OCI-LY3 (cell line): ENCODE measurements around the gene DOCK9.

Source experiments
- H2AFZ ChIP-seq: fragments of 200-600, 300-600 bp; shearing (Covaris generic); 2 replicates; pipeline ENCODE4 v1.6.0; 2014; ENCODE audit warnings: antibody characterized with exemption, low read depth, low read length
- H3K27ac ChIP-seq: fragments of 200-600, 300-600 bp; sonication (generic); 2 replicates; pipeline ENCODE4 v1.5.1; 2014; ENCODE audit warnings: mild to moderate bottlenecking, low read length, moderate library complexity, mixed read lengths
- H3K27me3 ChIP-seq: fragments of 200-600, 300-600 bp; sonication (generic); 2 replicates; pipeline ENCODE4 v1.6.1; 2014; ENCODE audit warnings: low read depth, low read length, mixed read lengths
- H3K36me3 ChIP-seq: fragments of 200-600, 300-600 bp; sonication (generic); replicated peaks from 2 replicates; pipeline ENCODE3; 2014; ENCODE audit warnings: low read depth, low read length, mixed read lengths
- H3K4me1 ChIP-seq: fragments of 300-600, 200-600 bp; sonication (generic); 2 replicates; pipeline ENCODE4 v1.6.1; 2014; ENCODE audit warnings: low read length, mixed read lengths
- H3K4me2 ChIP-seq: fragments of 200-600, 300-600 bp; sonication (generic); 2 replicates; pipeline ENCODE4 v1.6.1; 2014; ENCODE audit warnings: low read length, mixed read lengths
- H3K4me3 ChIP-seq: fragments of 300-600, 200-600 bp; sonication (generic); 2 replicates; pipeline ENCODE4 v1.5.1; 2014; ENCODE audit warnings: antibody characterized with exemption, mild to moderate bottlenecking, low read length, moderate library complexity
- H3K79me2 ChIP-seq: fragments of 300-600, 200-600 bp; shearing (Covaris generic); 2 replicates; pipeline ENCODE4 v1.6.1; 2014; ENCODE audit warnings: mild to moderate bottlenecking, low read length, mixed read lengths
- H3K9ac ChIP-seq: fragments of 300-600, 200-600 bp; shearing (Covaris generic); 2 replicates; pipeline ENCODE4 v1.6.0; 2014; ENCODE audit warnings: mild to moderate bottlenecking, low read length, moderate library complexity
- H3K9me3 ChIP-seq: fragments of 200-600, 300-600 bp; shearing (Covaris generic); 2 replicates; pipeline ENCODE4 v1.6.1; 2014; ENCODE audit warnings: low read length, mixed read lengths; ENCODE audit not compliant: insufficient read depth
- H4K20me1 ChIP-seq: fragments of 200-600, 300-600 bp; sonication (generic); 2 replicates; pipeline ENCODE4 v1.6.1; 2016; ENCODE audit warnings: low read length, mixed read lengths; ENCODE audit not compliant: insufficient read depth
- EZH2phosphoT487 ChIP-seq: fragments of 200-600 bp; shearing (Covaris generic); IDR thresholded peaks from 2 replicates; pipeline ENCODE4 v1.6.1; 2018; ENCODE audit warnings: antibody characterized with exemption, mixed run types, low read depth
- TF ChIP-seq, protein P1 (sequence below): fragments of 200-600, 300-600 bp; sonication (generic); IDR thresholded peaks from 2 replicates; pipeline ENCODE4 v1.5.1; 2014; ENCODE audit warnings: antibody characterized with exemption, low read length, low read depth

DOCK9 gene

GRCh38 chr13:98910501-98910951 lies 67.3 kb downstream of the DOCK9 start:
- H3K9ac ChIP-seq, result no peak overlapping the region
- no peaks in the 10 kb centered on the region for H3K79me2 ChIP-seq
- H4K20me1 ChIP-seq, result no peaks in the 10 kb centered on the region
- H3K27ac ChIP-seq, result no peak overlapping the region
- H3K4me2 ChIP-seq, result no peak overlapping the region
- H3K4me1 ChIP-seq, result no peaks in the 10 kb centered on the region
- no peak overlapping the region for H2AFZ ChIP-seq
- TF ChIP-seq EZH2phosphoT487, result no peak
- TF ChIP-seq, protein P1, sequence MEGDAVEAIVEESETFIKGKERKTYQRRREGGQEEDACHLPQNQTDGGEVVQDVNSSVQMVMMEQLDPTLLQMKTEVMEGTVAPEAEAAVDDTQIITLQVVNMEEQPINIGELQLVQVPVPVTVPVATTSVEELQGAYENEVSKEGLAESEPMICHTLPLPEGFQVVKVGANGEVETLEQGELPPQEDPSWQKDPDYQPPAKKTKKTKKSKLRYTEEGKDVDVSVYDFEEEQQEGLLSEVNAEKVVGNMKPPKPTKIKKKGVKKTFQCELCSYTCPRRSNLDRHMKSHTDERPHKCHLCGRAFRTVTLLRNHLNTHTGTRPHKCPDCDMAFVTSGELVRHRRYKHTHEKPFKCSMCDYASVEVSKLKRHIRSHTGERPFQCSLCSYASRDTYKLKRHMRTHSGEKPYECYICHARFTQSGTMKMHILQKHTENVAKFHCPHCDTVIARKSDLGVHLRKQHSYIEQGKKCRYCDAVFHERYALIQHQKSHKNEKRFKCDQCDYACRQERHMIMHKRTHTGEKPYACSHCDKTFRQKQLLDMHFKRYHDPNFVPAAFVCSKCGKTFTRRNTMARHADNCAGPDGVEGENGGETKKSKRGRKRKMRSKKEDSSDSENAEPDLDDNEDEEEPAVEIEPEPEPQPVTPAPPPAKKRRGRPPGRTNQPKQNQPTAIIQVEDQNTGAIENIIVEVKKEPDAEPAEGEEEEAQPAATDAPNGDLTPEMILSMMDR, result no peak
- H3K36me3 ChIP-seq, result no peaks in the 10 kb centered on the region
- no peak overlapping the region for H3K4me3 ChIP-seq
- H3K27me3 ChIP-seq, result no peaks in the 10 kb centered on the region
- H3K9me3 ChIP-seq, result no peaks in the 10 kb centered on the region

DNA sequence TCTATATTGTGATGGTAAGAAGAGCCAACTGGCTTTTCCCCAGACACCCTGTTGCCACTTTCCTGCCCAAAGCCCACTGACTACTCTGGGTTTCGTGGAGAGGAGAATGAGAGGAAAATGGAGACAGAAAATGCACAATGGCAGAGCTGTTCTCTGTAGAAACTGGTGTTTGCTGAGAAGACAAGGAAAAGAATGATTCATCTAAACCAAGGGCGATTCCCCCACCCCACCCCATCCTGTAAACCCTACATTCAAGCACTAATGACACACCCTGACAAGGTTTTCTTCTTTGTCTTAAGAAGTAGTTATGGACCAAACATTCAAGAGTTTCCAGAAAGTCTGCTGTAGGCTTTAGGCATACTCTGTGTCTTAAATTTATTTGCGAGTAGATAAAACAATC lies 68.8 kb downstream of the DOCK9 start:
- no peaks in the 10 kb centered on the region for H3K4me1 ChIP-seq
- no peaks in the 10 kb centered on the region for H4K20me1 ChIP-seq
- H3K9me3 ChIP-seq, result no peaks in the 10 kb centered on the region
- no peak overlapping the region for H3K4me2 ChIP-seq
- TF ChIP-seq EZH2phosphoT487, result no peak
- TF ChIP-seq, protein P1, result no peak
- H3K9ac ChIP-seq, result no peak overlapping the region
- no peak overlapping the region for H2AFZ ChIP-seq
- no peaks in the 10 kb centered on the region for H3K36me3 ChIP-seq
- H3K27ac ChIP-seq, result no peak overlapping the region
- H3K79me2 ChIP-seq, result no peaks in the 10 kb centered on the region
- no peaks in the 10 kb centered on the region for H3K27me3 ChIP-seq
- no peak overlapping the region for H3K4me3 ChIP-seq

- Histone ChIP-seq H3K9me3 (no peaks in the 10 kb centered on the region), H2AFZ (no peak overlapping the region), H3K36me3 (no peaks in the 10 kb centered on the region), H3K27me3 (no peaks in the 10 kb centered on the region), H3K79me2 (no peaks in the 10 kb centered on the region), H3K4me3 (no peak overlapping the region), H4K20me1 (no peaks in the 10 kb centered on the region), H3K27ac (no peak overlapping the region), H3K4me2 (no peak overlapping the region), H3K9ac (no peak overlapping the region), H3K4me1 (no peaks in the 10 kb centered on the region)
- no peak for TF ChIP-seq EZH2phosphoT487
- TF ChIP-seq, protein P1, result no peak
These were observed 70.9 kb downstream of the DOCK9 start for GRCh38 chr13:98906746-98907502.

DNA sequence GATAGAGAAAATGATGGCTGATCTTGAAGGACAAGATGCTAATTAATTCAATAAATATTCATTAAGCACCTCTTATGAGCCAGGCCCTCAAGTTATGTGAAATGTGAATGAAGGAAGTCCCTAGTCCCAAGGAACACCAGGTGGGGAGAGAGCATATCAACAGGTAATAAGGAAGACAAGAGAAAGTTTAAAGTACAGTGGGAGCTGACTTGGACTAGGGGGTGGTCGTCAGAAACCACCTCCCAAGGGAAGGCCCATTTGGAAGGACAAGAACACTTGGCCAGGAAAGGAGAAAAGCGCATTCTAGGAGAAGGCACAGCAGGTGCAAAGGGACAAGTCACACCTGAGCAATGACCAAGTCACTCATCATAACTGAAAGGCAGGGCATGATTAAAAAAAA lies 72.7 kb downstream of the DOCK9 start:
- Histone ChIP-seq H3K9ac (no peak overlapping the region), H3K9me3 (no peaks in the 10 kb centered on the region), H3K27ac (no peak overlapping the region), H3K4me2 (no peak overlapping the region), H3K4me1 (no peaks in the 10 kb centered on the region), H4K20me1 (no peaks in the 10 kb centered on the region), H3K27me3 (no peaks in the 10 kb centered on the region), H3K79me2 (no peaks in the 10 kb centered on the region), H2AFZ (no peak overlapping the region), H3K36me3 (no peaks in the 10 kb centered on the region), H3K4me3 (no peak overlapping the region)
- TF ChIP-seq EZH2phosphoT487, result no peak
- TF ChIP-seq, protein P1, result no peak
